PC-9 (cell line): ENCODE results near the gene PTPRF. TPM values are rescaled to one million over a fixed set of nuclear protein-coding genes. Genes with fewer than 3 reads are reported as not detected.
A peak's percentile ranks its signal among the peaks of the same experiment; 100 is the strongest.

Experiments
- BruUV-seq: library from RNA; stranded (reverse); fragments of 400-500 nt; replicated peaks from 2 replicates; lab custom pipeline; 2021; lab: Mats Ljungman, UMichigan
- CTCF ChIA-PET: fragments of 300-600 bp; sonication (Branson Sonifier 250); formaldehyde crosslinking; loops from one replicate; lab custom pipeline; 2022; ENCODE audit warnings: antibody characterized with exemption; lab: Charles Lee
- POLR2A ChIA-PET: fragments of 300-600 bp; sonication (Branson Sonifier 250); formaldehyde crosslinking; loops from one replicate; lab custom pipeline; 2022; ENCODE audit warnings: antibody characterized with exemption; ENCODE audit not compliant: unreplicated experiment; lab: Charles Lee
- DNase-seq, 2 experiments: peaks; one replicate each; pipeline versions ENCODE4 v3.0.0 to v3.0.0-alpha.2; 2015 to 2022; ENCODE audit warnings: mixed read lengths in 1 of 2
- H2AFZ ChIP-seq: fragments of 200-600 bp; sonication (generic); 2 replicates; pipeline ENCODE4 v1.8.1; 2017; ENCODE audit warnings: antibody characterized with exemption
- H3F3A ChIP-seq: fragments of 200-600 bp; sonication (generic); 2 replicates; pipeline ENCODE4 v1.8.1; 2017; ENCODE audit warnings: antibody characterized with exemption, mild to moderate bottlenecking, low read depth; ENCODE audit not compliant: insufficient read depth
- H3K27ac ChIP-seq: fragments of 200-600 bp; sonication (generic); 2 replicates; pipeline ENCODE4 v1.6.1; 2016; ENCODE audit warnings: mixed run types
- H3K27me3 ChIP-seq: fragments of 200-600 bp; sonication (generic); 2 replicates; pipeline ENCODE4 v1.6.1; 2016; ENCODE audit warnings: low read depth, mixed run types; ENCODE audit not compliant: insufficient read depth
- H3K36me3 ChIP-seq: fragments of 200-600 bp; sonication (generic); 2 replicates; pipeline ENCODE4 v1.6.1; 2016; ENCODE audit warnings: low read depth, mixed run types
- H3K4me1 ChIP-seq: fragments of 200-600 bp; sonication (generic); replicated peaks from 2 replicates; pipeline ENCODE4 v1.6.1; 2016; ENCODE audit warnings: mixed run types; ENCODE audit not compliant: insufficient read depth
- H3K4me2 ChIP-seq: fragments of 200-600 bp; sonication (generic); 2 replicates; pipeline ENCODE4 v1.6.1; 2017; ENCODE audit warnings: mixed run types
- H3K4me3 ChIP-seq: fragments of 200-600 bp; sonication (generic); 2 replicates; pipeline ENCODE4 v1.6.1; 2016; ENCODE audit warnings: mixed run types
- H3K79me2 ChIP-seq: fragments of 200-600 bp; sonication (generic); 2 replicates; pipeline ENCODE4 v1.6.1; 2017; ENCODE audit warnings: low read depth, mixed run types
- H3K9me2 ChIP-seq: fragments of 200-600 bp; sonication (generic); 2 replicates; pipeline ENCODE4 v1.8.1; 2017; ENCODE audit warnings: mild to moderate bottlenecking; ENCODE audit not compliant: insufficient read depth
- H3K9me3 ChIP-seq: fragments of 200-600 bp; sonication (generic); 2 replicates; pipeline ENCODE4 v1.8.1; 2016; ENCODE audit warnings: low read depth; ENCODE audit not compliant: insufficient read depth
- H4K20me1 ChIP-seq: fragments of 200-600 bp; sonication (generic); 2 replicates; pipeline ENCODE4 v1.8.1; 2017; ENCODE audit not compliant: insufficient read depth
- CTCF ChIP-seq: fragments of 200-600 bp; sonication (generic); conservative IDR thresholded peaks from 2 replicates; pipeline ENCODE4 v1.6.1; 2017; ENCODE audit warnings: mixed run types, antibody characterized with exemption, mild to moderate bottlenecking, moderate library complexity
- EZH2 ChIP-seq: fragments of 200-600 bp; sonication (generic); IDR thresholded peaks from 2 replicates; pipeline ENCODE4 v1.8.0; 2017; ENCODE audit warnings: antibody characterized with exemption, low read depth
- intact Hi-C: fragments of 100-400 bp; cut with micrococcal nuclease; formaldehyde crosslinking; loops from one replicate; pipeline ENCODE4 v1.10.0; 2022; ENCODE audit not compliant: unreplicated experiment
- total RNA-seq: library from RNA; stranded (reverse); gene quantifications from 2 replicates; pipeline ENCODE4 v1.2.3, GENCODE V29; 2021

PTPRF gene
- total RNA-seq, 1 experiment from 2014 or later = 359 TPM

GRCh38 chr1:43564551-43565348, 34.1 kb downstream of the PTPRF start:
- Histone ChIP-seq H2AFZ (no peak overlapping the region), H3F3A (peaks cover 4% of the 10 kb centered on the region; the same call in 1 of the 2 replicates), H3K9me2 (no peaks in the 10 kb centered on the region), H3K4me3 (no peak overlapping the region), H3K27me3 (no peaks in the 10 kb centered on the region), H3K36me3 (0 out of 2 replicates have a peak, but pooled peaks cover 7% of the 10 kb centered on the region), H3K9me3 (no peaks in the 10 kb centered on the region), H3K79me2 (peaks cover 21% of the 10 kb centered on the region), H3K4me1 (no peaks in the 10 kb centered on the region), H3K27ac (no peak overlapping the region), H4K20me1 (no peaks in the 10 kb centered on the region; the same call in none of the 2 replicates), H3K4me2 (no peak overlapping the region)
- ChIA-PET POLR2A (no interaction called here), CTCF (no interaction called here)
- DNase-seq = peak in 1 of 2 experiments; percentile 21
- no peak for TF ChIP-seq EZH2
- no TSS peak for BruUV-seq
- intact Hi-C loops = no loop called here

GRCh38 chr1:43565600-43566360, 35.1 kb downstream of the PTPRF start:
- BruUV-seq = no TSS peak
- no peak overlapping the region for H2AFZ ChIP-seq
- peak in 1 of 2 experiments; percentile 8 for DNase-seq
- no peaks in the 10 kb centered on the region for H3K4me1 ChIP-seq
- H3K36me3 ChIP-seq = 0 out of 2 replicates have a peak, but pooled peaks cover 7% of the 10 kb centered on the region
- TF ChIP-seq EZH2 = no peak
- TF ChIP-seq CTCF = no peak
- H3K4me3 ChIP-seq = no peak overlapping the region
- no peaks in the 10 kb centered on the region for H3K27me3 ChIP-seq
- peaks cover 4% of the 10 kb centered on the region; the same call in 1 of the 2 replicates for H3F3A ChIP-seq
- H3K27ac ChIP-seq = no peak overlapping the region
- H3K4me2 ChIP-seq = no peak overlapping the region
- no peaks in the 10 kb centered on the region; the same call in none of the 2 replicates for H4K20me1 ChIP-seq
- H3K79me2 ChIP-seq = peaks cover 11% of the 10 kb centered on the region
- intact Hi-C loops = no loop called here
- H3K9me2 ChIP-seq = no peaks in the 10 kb centered on the region
- H3K9me3 ChIP-seq = no peaks in the 10 kb centered on the region
- ChIA-PET POLR2A (no interaction called here), CTCF (no interaction called here)

- H3K27ac ChIP-seq = no peak overlapping the region
- peak in 1 of 2 experiments; percentile 31 for DNase-seq
- ChIA-PET CTCF (no interaction called here), POLR2A (no interaction called here)
- no peaks in the 10 kb centered on the region; the same call in none of the 2 replicates for H4K20me1 ChIP-seq
- H3K27me3 ChIP-seq = no peaks in the 10 kb centered on the region
- intact Hi-C loops = no loop called here
- H2AFZ ChIP-seq = no peak overlapping the region
- peaks cover 4% of the 10 kb centered on the region; the same call in 1 of the 2 replicates for H3F3A ChIP-seq
- no peak overlapping the region for H3K4me3 ChIP-seq
- no TSS peak for BruUV-seq
- no peak for TF ChIP-seq CTCF
- no peak for TF ChIP-seq EZH2
- no peaks in the 10 kb centered on the region for H3K9me2 ChIP-seq
- H3K79me2 ChIP-seq = peaks cover 8% of the 10 kb centered on the region
- no peak overlapping the region for H3K4me2 ChIP-seq
- no peaks in the 10 kb centered on the region for H3K4me1 ChIP-seq
- no peaks in the 10 kb centered on the region for H3K9me3 ChIP-seq
- H3K36me3 ChIP-seq = 0 out of 2 replicates have a peak, but pooled peaks cover 5% of the 10 kb centered on the region
These were observed 35.8 kb downstream of the PTPRF start for GRCh38 chr1:43566382-43567044.
